GM08714 (cell line): ENCODE measurements around the gene TRA2B.

Source experiments
- H3K4me3 ChIP-seq: fragments of 200-500 bp; sonication (Bioruptor generic); 2 replicates; pipeline ENCODE4 v1.5.1; 2014; ENCODE audit warnings: mild to moderate bottlenecking, low read length, inconsistent platforms
- ZNF274 ChIP-seq: IDR thresholded peaks from 2 replicates; pipeline ENCODE4 v1.6.1; 2012; ENCODE audit warnings: mild to moderate bottlenecking, low read depth, low read length

Gene TRA2B

GRCh38 chr3:185961675-185962232 is 23.9 kb upstream of the TRA2B start:
- TF ChIP-seq ZNF274: no peak
- no peak overlapping the region for H3K4me3 ChIP-seq

GRCh38 chr3:185960522-185961288 is 22.9 kb upstream of the TRA2B start:
- no peak overlapping the region for H3K4me3 ChIP-seq

GRCh38 chr3:185959609-185960521 is 22.1 kb upstream of the TRA2B start:
- H3K4me3 ChIP-seq: no peak overlapping the region
- no peak for TF ChIP-seq ZNF274

More at GRCh38 chr3:185960522-185961288, 22.9 kb upstream of the TRA2B start:
- TF ChIP-seq ZNF274: no peak

- no peak for TF ChIP-seq ZNF274
These were observed 20.8 kb upstream of the TRA2B start for GRCh38 chr3:185958626-185959025.

DNA sequence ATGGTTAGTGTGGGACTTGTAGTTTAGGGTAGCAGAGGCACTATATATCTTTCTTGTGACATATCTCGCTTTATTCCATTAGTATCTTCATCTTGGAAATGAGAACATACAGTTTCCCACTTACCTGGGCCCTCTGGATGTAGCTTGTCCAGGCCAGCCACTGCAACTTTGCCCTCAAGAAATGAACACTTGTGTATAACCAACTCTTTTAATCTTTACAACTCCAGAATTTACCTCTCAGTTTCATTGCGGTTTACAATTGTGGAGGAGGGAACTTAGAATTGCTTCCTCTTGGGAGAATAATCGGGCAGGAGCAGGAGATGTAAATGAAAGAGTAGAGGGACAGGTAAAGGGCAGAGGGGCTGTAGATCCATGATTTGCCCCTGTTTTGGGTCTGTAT is 18.4 kb upstream of the TRA2B start:
- H3K4me3 ChIP-seq: no peak overlapping the region
- no peak for TF ChIP-seq ZNF274

More at GRCh38 chr3:185958626-185959025, 20.8 kb upstream of the TRA2B start:
- H3K4me3 ChIP-seq: no peak overlapping the region

DNA sequence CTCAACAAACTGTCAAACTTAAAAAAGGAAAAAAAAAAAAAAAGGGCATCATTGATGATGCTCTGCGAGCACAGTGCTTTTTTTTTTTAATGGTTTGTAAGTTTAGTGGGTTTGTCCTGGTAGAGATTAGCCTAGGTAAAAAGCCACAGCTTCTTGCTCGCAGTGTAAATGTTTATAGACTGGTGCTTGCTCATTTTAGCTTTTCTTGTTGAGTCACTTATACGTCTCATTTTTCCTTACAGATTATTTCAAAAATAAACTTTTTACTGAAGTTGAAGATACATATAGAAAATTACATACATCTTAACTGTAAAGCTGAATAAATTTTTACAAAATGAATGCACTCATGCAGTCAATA is 16.5 kb upstream of the TRA2B start:
- no peak overlapping the region for H3K4me3 ChIP-seq
- no peak for TF ChIP-seq ZNF274

- H3K4me3 ChIP-seq: no peak overlapping the region
- no peak for TF ChIP-seq ZNF274
These were observed 12.9 kb upstream of the TRA2B start for GRCh38 chr3:185950728-185951127.

DNA sequence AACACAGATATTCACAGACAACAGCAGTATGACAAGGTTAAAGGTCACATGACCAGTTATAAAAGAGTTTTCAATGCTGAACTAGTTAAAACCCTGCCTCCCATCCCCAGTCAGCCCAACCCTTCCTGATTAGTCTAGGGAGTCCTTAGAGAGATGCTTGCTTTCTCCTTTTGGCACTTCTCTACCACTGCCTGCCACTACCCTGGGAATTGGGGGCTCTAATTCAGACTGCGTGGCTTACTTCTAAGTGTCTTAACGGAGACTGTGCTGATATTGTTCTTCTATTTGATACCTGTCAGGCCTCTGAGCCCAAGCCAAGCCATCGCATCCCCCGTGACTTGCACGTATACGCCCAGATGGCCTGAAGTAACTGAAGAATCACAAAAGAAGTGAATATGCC is 11.7 kb upstream of the TRA2B start:
- H3K4me3 ChIP-seq: no peak overlapping the region
- TF ChIP-seq ZNF274: no peak

DNA sequence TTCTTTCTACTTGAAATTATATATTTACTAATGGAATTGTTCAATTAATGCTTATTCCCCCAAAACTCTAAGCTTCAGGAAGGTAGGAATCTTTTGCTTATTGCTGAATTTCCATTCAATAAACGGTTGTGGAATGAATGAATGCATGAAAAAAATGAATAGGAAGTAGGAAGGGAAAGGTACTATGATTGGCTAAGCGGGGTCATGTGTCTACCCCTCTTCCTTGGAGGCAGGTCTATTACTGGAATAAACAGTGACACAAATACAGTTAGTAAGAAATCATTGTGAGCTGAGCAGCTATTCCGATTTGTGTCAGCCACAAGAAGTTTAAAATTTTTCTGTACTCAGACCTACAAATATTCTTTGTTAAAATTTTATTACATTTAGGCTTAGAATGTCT is 10.5 kb upstream of the TRA2B start:
- no peak overlapping the region for H3K4me3 ChIP-seq
- TF ChIP-seq ZNF274: no peak

DNA sequence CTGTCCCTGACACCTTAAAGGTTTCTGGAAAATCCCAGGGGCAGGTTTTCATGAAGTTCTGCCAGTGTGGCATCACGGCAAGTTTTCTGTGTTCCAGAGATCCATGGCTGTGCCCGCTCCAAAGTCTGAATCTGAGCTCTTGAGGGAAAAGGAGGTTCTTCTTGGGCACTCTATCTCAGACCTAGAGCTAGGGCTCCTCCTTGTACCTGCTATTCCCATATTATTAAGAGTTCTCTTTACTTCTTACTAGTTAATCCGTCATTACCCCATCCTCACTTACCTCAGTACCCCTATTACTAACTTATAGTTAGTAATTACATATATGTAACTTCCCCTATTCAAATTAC is 5.9 kb upstream of the TRA2B start:
- TF ChIP-seq ZNF274: no peak
- no peak overlapping the region for H3K4me3 ChIP-seq

DNA sequence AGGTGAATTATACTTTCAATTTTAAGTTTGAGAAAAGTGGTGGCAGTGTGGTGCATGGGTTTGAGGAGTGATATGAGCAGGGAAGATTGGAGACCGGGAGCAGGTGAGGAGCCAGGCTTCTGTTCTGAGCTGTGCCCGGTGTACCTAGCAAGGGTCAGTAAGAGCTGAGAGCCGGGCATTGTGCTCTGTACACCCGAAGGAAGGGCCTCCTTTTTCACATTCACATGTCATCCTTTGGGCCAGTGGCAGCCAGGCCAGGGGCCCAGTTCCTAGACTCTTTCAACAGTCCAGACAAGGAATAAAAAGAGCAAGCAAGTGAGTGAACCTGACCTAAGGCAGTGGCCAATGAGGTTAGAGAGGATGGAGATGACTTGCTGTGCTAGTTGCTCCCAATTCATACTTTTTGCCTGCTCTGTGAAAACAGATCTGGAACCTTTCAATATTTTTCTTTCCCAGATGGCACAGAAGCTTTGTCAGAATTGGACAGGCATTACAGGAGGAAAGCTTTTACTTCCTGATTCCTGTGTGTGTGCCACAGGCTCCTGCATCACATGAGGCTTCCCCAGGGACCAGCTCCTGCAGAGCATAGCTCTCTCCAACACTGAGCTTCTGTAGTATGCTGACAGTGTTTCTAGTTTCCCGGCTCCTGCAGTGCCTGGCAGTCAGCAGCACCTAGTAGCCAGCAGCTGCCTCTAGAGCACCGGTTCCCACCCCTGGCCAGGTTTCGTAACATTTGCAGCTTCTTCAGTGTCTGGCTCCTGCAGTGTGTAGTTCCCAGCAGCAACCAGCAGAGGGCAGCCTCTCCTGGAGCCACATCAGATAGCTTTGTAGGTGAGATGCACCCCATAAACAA is 5.3 kb upstream of the TRA2B start:
- no peak overlapping the region for H3K4me3 ChIP-seq
- TF ChIP-seq ZNF274: no peak

- no peak overlapping the region for H3K4me3 ChIP-seq
- TF ChIP-seq ZNF274: no peak
These were observed 4.6 kb upstream of the TRA2B start for GRCh38 chr3:185942396-185942795.

DNA sequence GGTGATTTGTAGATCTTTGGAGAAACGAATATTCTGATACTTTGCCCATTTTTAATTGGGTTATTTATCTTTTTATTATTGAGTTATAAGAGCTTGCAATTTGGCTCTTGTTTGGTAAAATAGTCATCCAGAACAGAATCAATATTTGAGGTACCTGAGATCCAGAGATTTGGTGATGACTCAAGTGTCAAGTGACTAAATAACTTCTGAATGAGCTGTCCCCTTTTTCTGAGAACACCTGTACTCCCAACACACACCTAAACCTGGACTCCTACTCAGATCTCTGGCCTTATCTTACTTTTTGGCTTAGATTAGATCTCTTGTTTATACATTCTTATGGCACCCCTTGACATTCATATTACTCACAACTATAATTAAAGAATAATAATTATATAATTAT is 3.1 kb upstream of the TRA2B start:
- no peak for TF ChIP-seq ZNF274
- no peak overlapping the region for H3K4me3 ChIP-seq

DNA sequence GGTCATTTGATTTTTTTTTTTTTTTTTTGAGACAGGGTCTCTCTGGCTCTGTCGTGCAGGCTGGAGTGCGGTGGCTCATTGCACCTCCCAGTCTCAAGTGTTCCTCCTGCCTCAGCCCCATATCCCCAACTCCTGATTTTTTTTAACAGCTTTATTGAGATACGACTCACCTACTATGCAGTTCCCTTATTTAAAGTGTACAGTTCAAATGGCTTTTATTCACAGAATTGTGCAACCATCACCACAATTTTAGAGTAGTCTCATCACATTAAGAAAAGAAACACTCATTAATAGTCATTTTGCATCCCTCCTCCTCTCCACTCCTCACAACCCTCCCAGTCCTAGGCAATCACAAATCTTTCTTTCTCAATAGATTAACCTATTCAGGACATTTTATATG is 1.9 kb upstream of the TRA2B start:
- no peak for TF ChIP-seq ZNF274
- no peak overlapping the region for H3K4me3 ChIP-seq
